GM18517 (cell line): ENCODE data around the gene ALCAM.
A peak's percentile ranks its signal among the peaks of the same experiment; 100 is the strongest.
"Not testable (repeated sequence)": the region's sequence is repeated elsewhere in the genome, so short reads cannot be mapped to it uniquely, and the experiment has no call there.

Source experiments
- ATAC-seq: cut with Tn5 transposase; IDR thresholded peaks from one replicate; pipeline ENCODE4 v1.9.1; 2021; ENCODE audit warnings: mild to moderate bottlenecking, moderate library complexity; ENCODE audit not compliant: unreplicated experiment

ALCAM gene

GRCh38 chr3:105385819-105386508 lies 19.3 kb downstream of the ALCAM start:
- ATAC-seq: peak; percentile 87

- ATAC-seq: no peak
Observed at GRCh38 chr3:105387122-105387751, 20.5 kb downstream of the ALCAM start.

GRCh38 chr3:105388176-105388575 lies 21.5 kb downstream of the ALCAM start:
- no peak for ATAC-seq

GRCh38 chr3:105389759-105390158 lies 23.1 kb downstream of the ALCAM start:
- not testable (repeated sequence) for ATAC-seq

GRCh38 chr3:105392598-105392997 lies 25.9 kb downstream of the ALCAM start:
- ATAC-seq: not testable (repeated sequence)

GRCh38 chr3:105394177-105394576 lies 27.5 kb downstream of the ALCAM start:
- no peak for ATAC-seq

- ATAC-seq: no peak
Observed at GRCh38 chr3:105397974-105398373, 31.3 kb downstream of the ALCAM start.

GRCh38 chr3:105398437-105398836 lies 31.7 kb downstream of the ALCAM start:
- no peak for ATAC-seq

GRCh38 chr3:105399062-105399461 lies 32.4 kb downstream of the ALCAM start:
- ATAC-seq: no peak

- ATAC-seq: no peak
Observed at GRCh38 chr3:105399611-105400010, 32.9 kb downstream of the ALCAM start.

GRCh38 chr3:105401254-105401653 lies 34.5 kb downstream of the ALCAM start:
- no peak for ATAC-seq

GRCh38 chr3:105401691-105402149 lies 35.0 kb downstream of the ALCAM start:
- no peak for ATAC-seq

GRCh38 chr3:105402287-105402801 lies 35.6 kb downstream of the ALCAM start:
- no peak for ATAC-seq

GRCh38 chr3:105403034-105403433 lies 36.3 kb downstream of the ALCAM start:
- not testable (repeated sequence) for ATAC-seq

- no peak for ATAC-seq
Observed at GRCh38 chr3:105406268-105406667, 39.6 kb downstream of the ALCAM start.

GRCh38 chr3:105409364-105409763 lies 42.7 kb downstream of the ALCAM start:
- no peak for ATAC-seq

- ATAC-seq: no peak
Observed at GRCh38 chr3:105413343-105413887, 46.7 kb downstream of the ALCAM start.

GRCh38 chr3:105414841-105415240 lies 48.1 kb downstream of the ALCAM start:
- no peak for ATAC-seq

GRCh38 chr3:105415951-105416350 lies 49.2 kb downstream of the ALCAM start:
- ATAC-seq: no peak

- no peak for ATAC-seq
Observed at GRCh38 chr3:105417525-105418289, 51.0 kb downstream of the ALCAM start.

- no peak for ATAC-seq
Observed at GRCh38 chr3:105422645-105423044, 55.9 kb downstream of the ALCAM start.
